ENCODE data around the gene CXCL3. TPM values are rescaled to one million over a fixed set of nuclear protein-coding genes. Genes with fewer than 3 reads are reported as not detected.

CXCL3 gene
- total RNA-seq, 4 donors from 2014 or later = 0.62 to 2.5 TPM; not detected in 2

GRCh38 chr4:74018771-74019170 is 19.7 kb downstream of the CXCL3 start:
- Histone ChIP-seq H3K27ac (no peak overlapping the region), H3K4me3 (no peak overlapping the region), H3K9me3 (no peaks in the 10 kb centered on the region), H3K27me3 (no peaks in the 10 kb centered on the region), H3K4me1 (no peaks in the 10 kb centered on the region), H3K36me3 (no peaks in the 10 kb centered on the region)
- DNase-seq = no peak
- TF ChIP-seq POLR2A (IDR thresholded peaks at IDR 0.05) (no peak), CTCF (IDR thresholded peaks at IDR 0.05) (no peak)
- intact Hi-C loops (cut with DNase I; ENCODE audit: low total_unique reads) = no loop called here

- intact Hi-C loops (cut with DNase I; ENCODE audit: low total_unique reads) = no loop called here
- TF ChIP-seq CTCF (IDR thresholded peaks at IDR 0.05) = no peak
- no peak for TF ChIP-seq POLR2A (IDR thresholded peaks at IDR 0.05)
- H3K4me3 ChIP-seq = no peak overlapping the region
These were observed 20.4 kb downstream of the CXCL3 start for GRCh38 chr4:74018116-74018515.

GRCh38 chr4:74016068-74016467 is 22.4 kb downstream of the CXCL3 start:
- Histone ChIP-seq H3K27ac (no peak overlapping the region), H3K4me3 (no peak overlapping the region), H3K4me1 (no peaks in the 10 kb centered on the region), H3K27me3 (no peaks in the 10 kb centered on the region), H3K9me3 (no peaks in the 10 kb centered on the region), H3K36me3 (no peaks in the 10 kb centered on the region)
- TF ChIP-seq CTCF (IDR thresholded peaks at IDR 0.05) (no peak), POLR2A (IDR thresholded peaks at IDR 0.05) (no peak)
- DNase-seq = no peak
- intact Hi-C loops (cut with DNase I; ENCODE audit: low total_unique reads) = no loop called here

More at GRCh38 chr4:74018116-74018515, 20.4 kb downstream of the CXCL3 start:
- H3K27me3 ChIP-seq = no peaks in the 10 kb centered on the region
- H3K36me3 ChIP-seq = no peaks in the 10 kb centered on the region
- DNase-seq = no peak
- H3K27ac ChIP-seq = no peak overlapping the region
- H3K4me1 ChIP-seq = no peaks in the 10 kb centered on the region
- no peaks in the 10 kb centered on the region for H3K9me3 ChIP-seq

GRCh38 chr4:74015126-74015780 is 23.2 kb downstream of the CXCL3 start:
- Histone ChIP-seq H3K27ac (no peak overlapping the region), H3K9me3 (no peaks in the 10 kb centered on the region), H3K4me3 (no peak overlapping the region), H3K36me3 (no peaks in the 10 kb centered on the region), H3K27me3 (no peaks in the 10 kb centered on the region), H3K4me1 (no peaks in the 10 kb centered on the region)
- intact Hi-C loops (cut with DNase I; ENCODE audit: low total_unique reads) = no loop called here
- no peak for TF ChIP-seq POLR2A (IDR thresholded peaks at IDR 0.05)
- TF ChIP-seq CTCF (IDR thresholded peaks at IDR 0.05) = no peak
- no peak for DNase-seq

- no peaks in the 10 kb centered on the region for H3K4me1 ChIP-seq
- no peak overlapping the region for H3K27ac ChIP-seq
- DNase-seq = no peak
- TF ChIP-seq POLR2A (IDR thresholded peaks at IDR 0.05) = no peak
- TF ChIP-seq CTCF (IDR thresholded peaks at IDR 0.05) = no peak
- H3K9me3 ChIP-seq = no peaks in the 10 kb centered on the region
- intact Hi-C loops (cut with DNase I; ENCODE audit: low total_unique reads) = no loop called here
- H3K4me3 ChIP-seq = no peak overlapping the region
- H3K36me3 ChIP-seq = no peaks in the 10 kb centered on the region
- H3K27me3 ChIP-seq = no peaks in the 10 kb centered on the region
These were observed 24.2 kb downstream of the CXCL3 start for GRCh38 chr4:74014332-74014731.
